PC-3 (cell line): ENCODE data around the gene MAPK1. TPM values are rescaled to one million over a fixed set of nuclear protein-coding genes. Genes with fewer than 3 reads are reported as not detected.

ENCODE experiments used
- ATAC-seq: fragments of 200-7000 bp; cut with Tn5 transposase; 2 replicates; pipeline ENCODE4 v1.9.1; 2020; ENCODE audit warnings: mild to moderate bottlenecking, moderate library complexity
- BruUV-seq: library from RNA; stranded (reverse); fragments of 400-500 nt; replicated peaks from 2 replicates; lab custom pipeline; 2021; lab: Mats Ljungman, UMichigan
- CTCF ChIA-PET: fragments of 300-600 bp; sonication (Branson Sonifier 250); formaldehyde crosslinking; loops from one replicate; lab custom pipeline; 2022; ENCODE audit warnings: antibody characterized with exemption; lab: Charles Lee
- POLR2A ChIA-PET: fragments of 300-600 bp; sonication (Branson Sonifier 250); formaldehyde crosslinking; loops from one replicate; lab custom pipeline; 2022; ENCODE audit warnings: antibody characterized with exemption; ENCODE audit not compliant: unreplicated experiment; lab: Charles Lee
- DNase-seq: peaks from one replicate; pipeline ENCODE4 v3.0.0-alpha.2; 2015
- H2AFZ ChIP-seq: fragments of 300-600 bp; sonication (generic); 2 replicates; pipeline ENCODE4 v1.6.0; 2016; ENCODE audit warnings: antibody characterized with exemption, low read length
- H3F3A ChIP-seq: fragments of 300-600 bp; sonication (generic); one replicate; pipeline ENCODE4 v1.6.0; 2017; ENCODE audit warnings: antibody characterized with exemption, low read length, control low read depth, mild to moderate bottlenecking; ENCODE audit not compliant: unreplicated experiment
- H3K27ac ChIP-seq: fragments of 300-600 bp; sonication (generic); 2 replicates; pipeline ENCODE4 v1.5.1; 2016; ENCODE audit warnings: mild to moderate bottlenecking, low read length
- H3K27me3 ChIP-seq: fragments of 300-600 bp; sonication (generic); 2 replicates; pipeline ENCODE4 v1.6.1; 2016; ENCODE audit warnings: low read length, mixed read lengths
- H3K36me3 ChIP-seq: fragments of 300-600 bp; sonication (generic); 2 replicates; pipeline ENCODE4 v1.6.1; 2016; ENCODE audit warnings: low read depth, mixed run types, low read length, mixed read lengths
- H3K4me1 ChIP-seq: fragments of 300-600 bp; sonication (generic); 2 replicates; pipeline ENCODE4 v1.5.1; 2016; ENCODE audit warnings: low read length; ENCODE audit not compliant: insufficient read depth
- H3K4me2 ChIP-seq: fragments of 300-600 bp; sonication (generic); 2 replicates; pipeline ENCODE4 v1.6.0; 2016; ENCODE audit warnings: low read length
- H3K4me3 ChIP-seq: fragments of 300-600 bp; sonication (generic); 2 replicates; pipeline ENCODE4 v1.5.1; 2016; ENCODE audit warnings: mild to moderate bottlenecking, low read length, mixed read lengths
- H3K79me2 ChIP-seq: fragments of 300-600 bp; sonication (generic); 2 replicates; pipeline ENCODE4 v1.6.1; 2017; ENCODE audit warnings: low read length, mixed read lengths
- H3K9ac ChIP-seq: fragments of 300-600 bp; sonication (generic); 2 replicates; pipeline ENCODE4 v1.6.0; 2016; ENCODE audit warnings: mild to moderate bottlenecking, low read length
- H3K9me2 ChIP-seq: fragments of 300-600 bp; sonication (generic); replicated peaks from 2 replicates; pipeline ENCODE4 v1.6.1; 2016; ENCODE audit warnings: mixed run types, low read length, mixed read lengths
- H3K9me3 ChIP-seq: fragments of 300-600 bp; sonication (generic); 2 replicates; pipeline ENCODE4 v1.6.1; 2016; ENCODE audit warnings: low read length, mixed read lengths
- H4K20me1 ChIP-seq: fragments of 300-600 bp; sonication (generic); 2 replicates; pipeline ENCODE4 v1.6.1; 2016; ENCODE audit warnings: low read length, mixed read lengths
- EZH2 ChIP-seq: fragments of 300-600 bp; sonication (generic); IDR thresholded peaks from one replicate; pipeline ENCODE4 v1.6.1; 2017; ENCODE audit warnings: antibody characterized with exemption, mild to moderate bottlenecking, low read length; ENCODE audit not compliant: unreplicated experiment
- EZH2phosphoT487 ChIP-seq: fragments of 300-600 bp; sonication (generic); IDR thresholded peaks from 2 replicates; pipeline ENCODE4 v1.6.1; 2018; ENCODE audit warnings: mild to moderate bottlenecking, antibody characterized with exemption, low read length, borderline replicate concordance
- intact Hi-C: fragments of 100-400 bp; cut with micrococcal nuclease; formaldehyde crosslinking; loops from 2 replicates; pipeline ENCODE4 v1.9.0; 2023
- total RNA-seq: library from RNA; depleted of rRNA; stranded (reverse); fragments of >200 nt; gene quantifications from 2 replicates; pipeline ENCODE4 v1.2.3, GENCODE V29; 2014
- TF ChIP-seq, protein P1 (sequence below): fragments of 300-600 bp; sonication (generic); conservative IDR thresholded peaks from 2 replicates; pipeline ENCODE4 v1.5.1; 2017; ENCODE audit warnings: antibody characterized with exemption, low read depth, mild to moderate bottlenecking, low read length

Gene MAPK1
- total RNA-seq, 1 experiment from 2014 or later: 25.1 TPM

- intact Hi-C loops: no loop called here
- H3K36me3 ChIP-seq: peaks cover 4% of the 10 kb centered on the region
Measured at GRCh38 chr22:21759646-21760376, 107.6 kb downstream of the MAPK1 start.

GRCh38 chr22:21759093-21759492, 108.4 kb downstream of the MAPK1 start:
- Histone ChIP-seq H3K27ac (no peak overlapping the region), H3F3A (no peaks in the 10 kb centered on the region), H3K79me2 (no peaks in the 10 kb centered on the region), H3K27me3 (no peaks in the 10 kb centered on the region), H3K4me2 (no peak overlapping the region), H3K9me2 (no peaks in the 10 kb centered on the region), H3K9ac (no peak overlapping the region), H3K36me3 (peaks cover 4% of the 10 kb centered on the region), H3K4me3 (no peak overlapping the region), H4K20me1 (no peaks in the 10 kb centered on the region), H3K4me1 (peaks cover 14% of the 10 kb centered on the region), H2AFZ (no peak overlapping the region), H3K9me3 (no peaks in the 10 kb centered on the region)
- no TSS peak for BruUV-seq
- DNase-seq (no peak), ATAC-seq (no peak)
- CTCF ChIA-PET: no interaction called here
- intact Hi-C loops: no loop called here
- TF ChIP-seq, protein P1, sequence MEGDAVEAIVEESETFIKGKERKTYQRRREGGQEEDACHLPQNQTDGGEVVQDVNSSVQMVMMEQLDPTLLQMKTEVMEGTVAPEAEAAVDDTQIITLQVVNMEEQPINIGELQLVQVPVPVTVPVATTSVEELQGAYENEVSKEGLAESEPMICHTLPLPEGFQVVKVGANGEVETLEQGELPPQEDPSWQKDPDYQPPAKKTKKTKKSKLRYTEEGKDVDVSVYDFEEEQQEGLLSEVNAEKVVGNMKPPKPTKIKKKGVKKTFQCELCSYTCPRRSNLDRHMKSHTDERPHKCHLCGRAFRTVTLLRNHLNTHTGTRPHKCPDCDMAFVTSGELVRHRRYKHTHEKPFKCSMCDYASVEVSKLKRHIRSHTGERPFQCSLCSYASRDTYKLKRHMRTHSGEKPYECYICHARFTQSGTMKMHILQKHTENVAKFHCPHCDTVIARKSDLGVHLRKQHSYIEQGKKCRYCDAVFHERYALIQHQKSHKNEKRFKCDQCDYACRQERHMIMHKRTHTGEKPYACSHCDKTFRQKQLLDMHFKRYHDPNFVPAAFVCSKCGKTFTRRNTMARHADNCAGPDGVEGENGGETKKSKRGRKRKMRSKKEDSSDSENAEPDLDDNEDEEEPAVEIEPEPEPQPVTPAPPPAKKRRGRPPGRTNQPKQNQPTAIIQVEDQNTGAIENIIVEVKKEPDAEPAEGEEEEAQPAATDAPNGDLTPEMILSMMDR: no peak
- POLR2A ChIA-PET: no interaction called here

More at GRCh38 chr22:21759646-21760376, 107.6 kb downstream of the MAPK1 start:
- no peaks in the 10 kb centered on the region for H3K9me3 ChIP-seq
- no peak overlapping the region for H3K4me3 ChIP-seq
- H3K9ac ChIP-seq: no peak overlapping the region
- DNase-seq: no peak
- ATAC-seq: no peak
- TF ChIP-seq, protein P1: no peak
- no peak for TF ChIP-seq EZH2
- no peak for TF ChIP-seq EZH2phosphoT487
- no peaks in the 10 kb centered on the region for H3F3A ChIP-seq
- H2AFZ ChIP-seq: no peak overlapping the region
- H3K79me2 ChIP-seq: no peaks in the 10 kb centered on the region
- no peaks in the 10 kb centered on the region for H4K20me1 ChIP-seq
- H3K4me2 ChIP-seq: no peak overlapping the region
- no peaks in the 10 kb centered on the region for H3K27me3 ChIP-seq
- CTCF ChIA-PET: no interaction called here
- no peaks in the 10 kb centered on the region for H3K9me2 ChIP-seq
- no peak overlapping the region for H3K27ac ChIP-seq
- POLR2A ChIA-PET: interaction anchor here (0.7 kb wide), 1 partner anchor 102 kb away, joined by 3 read pairs; no protein-coding TSS in a partner anchor
- H3K4me1 ChIP-seq: peaks cover 14% of the 10 kb centered on the region
- no TSS peak for BruUV-seq

DNA sequence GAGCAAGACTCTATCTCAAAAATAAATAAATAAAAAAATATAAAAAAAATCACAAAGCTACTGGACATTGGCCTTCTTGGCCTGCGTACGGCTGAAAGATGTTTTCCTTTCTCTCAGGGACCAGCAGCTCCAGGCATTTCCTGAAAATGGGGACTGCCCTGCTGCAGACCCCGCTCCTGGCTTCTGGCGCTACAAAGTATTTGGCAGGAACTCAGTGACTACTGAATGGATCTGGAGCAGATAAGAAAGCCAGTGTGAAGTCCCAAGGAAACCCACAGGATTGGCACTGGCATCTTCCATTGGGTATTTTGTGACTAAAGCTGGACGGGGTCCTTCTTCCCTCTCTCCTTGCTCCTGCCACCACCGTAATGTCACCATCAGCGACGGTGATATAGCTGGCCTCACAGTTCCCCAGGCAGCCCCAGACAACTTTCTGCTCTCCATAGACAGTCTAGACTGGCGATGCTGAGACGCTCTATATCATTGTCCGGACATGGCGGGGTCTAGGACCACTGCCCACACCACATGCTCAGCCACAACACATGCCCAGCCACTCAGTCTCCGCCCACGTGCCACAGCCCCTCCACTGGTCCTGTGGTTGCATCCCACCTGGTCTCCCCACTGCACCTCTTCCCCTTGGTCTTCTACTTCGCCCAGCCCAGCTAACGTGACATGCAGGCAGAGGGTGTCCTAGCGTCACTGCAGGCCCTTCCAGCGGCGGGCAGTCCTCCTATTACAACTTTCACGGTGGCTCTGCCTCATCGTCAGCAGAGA, 109.2 kb downstream of the MAPK1 start:
- Histone ChIP-seq H3K4me3 (no peak overlapping the region), H3K36me3 (peaks cover 4% of the 10 kb centered on the region), H3K9ac (no peak overlapping the region), H3K27ac (no peak overlapping the region), H2AFZ (no peak overlapping the region), H3K27me3 (no peaks in the 10 kb centered on the region), H3K9me3 (no peaks in the 10 kb centered on the region), H3K4me2 (no peak overlapping the region), H3K9me2 (no peaks in the 10 kb centered on the region), H3F3A (no peaks in the 10 kb centered on the region), H3K4me1 (peaks cover 14% of the 10 kb centered on the region), H4K20me1 (no peaks in the 10 kb centered on the region), H3K79me2 (no peaks in the 10 kb centered on the region)
- ChIA-PET POLR2A (interaction anchor here (0.5 kb wide), 1 partner anchor 80 kb away, joined by 3 read pairs; no protein-coding TSS in a partner anchor), CTCF (no interaction called here)
- BruUV-seq: no TSS peak
- DNase-seq: no peak
- intact Hi-C loops: no loop called here
- no peak for ATAC-seq
- TF ChIP-seq, protein P1: no peak
- TF ChIP-seq EZH2phosphoT487: no peak
- no peak for TF ChIP-seq EZH2
